Activated CD4-positive, alpha-beta T cell treated with anti-CD3 and anti-CD28 coated beads, Interleukin-2, amount 50 U/mL, for 16 hours (primary cell): ENCODE results near the gene ADAMTSL2.

Experiments
- DNase-seq: peaks from one replicate; pipeline ENCODE4 v3.0.0-alpha.2; 2020

The ADAMTSL2 gene

GRCh38 chr9:133576875-133577736, 42.6 kb downstream of the ADAMTSL2 start:
- DNase-seq, result no peak

GRCh38 chr9:133577737-133578112, 43.2 kb downstream of the ADAMTSL2 start:
- no peak for DNase-seq

GRCh38 chr9:133578524-133579441, 44.3 kb downstream of the ADAMTSL2 start:
- no peak for DNase-seq

- no peak for DNase-seq
Measured at GRCh38 chr9:133579601-133580418, 45.3 kb downstream of the ADAMTSL2 start.

GRCh38 chr9:133580419-133580738, 45.9 kb downstream of the ADAMTSL2 start:
- no peak for DNase-seq

GRCh38 chr9:133581011-133581410, 46.5 kb downstream of the ADAMTSL2 start:
- DNase-seq, result no peak

GRCh38 chr9:133581513-133582343, 47.2 kb downstream of the ADAMTSL2 start:
- DNase-seq, result no peak

- no peak for DNase-seq
Measured at GRCh38 chr9:133582501-133583045, 48.1 kb downstream of the ADAMTSL2 start.

- DNase-seq, result no peak
Measured at GRCh38 chr9:133583111-133583510, 48.6 kb downstream of the ADAMTSL2 start.

- DNase-seq, result no peak
Measured at GRCh38 chr9:133583586-133583985, 49.1 kb downstream of the ADAMTSL2 start.

- DNase-seq, result no peak
Measured at GRCh38 chr9:133584167-133584558, 49.7 kb downstream of the ADAMTSL2 start.

- DNase-seq, result no peak
Measured at GRCh38 chr9:133584559-133585476, 50.3 kb downstream of the ADAMTSL2 start.

- DNase-seq, result no peak
Measured at GRCh38 chr9:133585481-133586351, 51.2 kb downstream of the ADAMTSL2 start.

- DNase-seq, result no peak
Measured at GRCh38 chr9:133587051-133587450, 52.5 kb downstream of the ADAMTSL2 start.

GRCh38 chr9:133587466-133587865, 53.0 kb downstream of the ADAMTSL2 start:
- DNase-seq, result no peak

GRCh38 chr9:133589454-133590227, 55.1 kb downstream of the ADAMTSL2 start:
- no peak for DNase-seq

- no peak for DNase-seq
Measured at GRCh38 chr9:133590231-133590855, 55.8 kb downstream of the ADAMTSL2 start.
